HG02571 (cell line): Measurements from ENCODE around the gene SPINK2.

Experiments
- ATAC-seq: cut with Tn5 transposase; IDR thresholded peaks from one replicate; pipeline ENCODE4 v1.9.1; 2021; ENCODE audit warnings: mild to moderate bottlenecking, moderate library complexity; ENCODE audit not compliant: unreplicated experiment

The SPINK2 gene, protein sequence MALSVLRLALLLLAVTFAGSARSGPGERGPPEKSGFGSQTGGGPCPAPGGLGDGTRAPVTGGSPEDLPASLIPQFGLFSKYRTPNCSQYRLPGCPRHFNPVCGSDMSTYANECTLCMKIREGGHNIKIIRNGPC

DNA sequence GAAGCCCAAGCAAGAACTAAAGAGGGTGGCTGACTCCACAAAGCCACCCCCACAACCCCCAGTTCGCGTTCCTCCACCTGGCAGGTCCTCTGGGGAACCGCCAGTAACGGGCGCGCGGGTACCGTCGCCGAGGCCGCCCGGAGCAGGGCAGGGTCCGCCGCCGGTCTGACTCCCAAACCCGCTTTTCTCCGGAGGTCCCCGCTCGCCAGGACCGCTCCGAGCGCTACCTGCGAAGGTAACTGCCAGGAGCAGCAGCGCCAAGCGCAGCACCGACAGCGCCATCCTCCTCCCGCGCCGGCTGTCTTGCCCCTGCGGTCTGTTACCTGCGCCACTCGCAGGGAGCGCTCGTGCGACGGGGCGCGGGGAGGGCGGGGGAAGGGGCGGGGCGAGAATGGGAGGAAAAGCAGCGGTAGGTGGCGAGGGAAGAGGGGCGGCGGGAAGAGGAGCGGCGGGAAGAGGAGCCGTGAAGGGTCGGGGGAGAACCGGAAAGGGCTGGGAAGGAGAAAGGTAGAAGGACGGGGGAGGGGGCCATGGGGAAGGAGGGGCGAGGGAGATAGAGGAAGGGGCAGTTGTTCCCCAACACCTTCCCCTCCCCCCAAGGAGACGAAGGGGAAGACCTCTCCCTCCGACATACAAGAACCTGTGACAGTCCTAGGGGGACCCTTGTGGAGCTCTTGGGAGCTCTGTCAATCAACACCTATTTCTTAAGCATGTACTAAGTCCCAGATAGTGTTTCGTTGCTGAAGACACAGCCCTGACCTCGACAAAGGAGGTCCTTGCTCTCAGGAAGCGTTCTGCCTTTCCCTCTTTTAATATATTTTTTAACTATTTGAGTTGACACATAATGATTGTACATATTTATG is at the start of gene SPINK2:
TSS of gene SPINK2 (minus strand) at position 321 of the 863 bp plus-strand sequence. CDS start at position 282, 39 bp downstream.
- ATAC-seq, result peak; percentile 42

DNA sequence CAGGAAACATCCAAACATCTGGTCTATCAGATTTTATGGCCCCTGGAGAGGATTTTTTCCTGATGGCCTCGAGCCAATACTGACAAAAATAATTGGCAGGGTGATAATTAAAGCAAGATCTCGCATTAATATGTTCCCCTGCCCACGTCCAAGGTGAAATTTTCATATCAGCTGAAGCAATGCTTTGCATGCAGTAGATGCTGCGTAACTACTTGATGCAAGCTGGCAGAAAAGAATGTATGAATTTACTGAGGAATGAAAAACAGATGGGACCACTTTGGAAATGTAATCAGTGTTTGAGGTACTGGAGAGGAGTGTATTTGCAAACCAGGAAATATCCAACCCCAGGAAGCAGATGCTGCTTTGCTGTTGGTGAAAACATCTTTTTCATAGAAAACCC is 49.4 kb upstream of the SPINK2 start:
- no peak for ATAC-seq

DNA sequence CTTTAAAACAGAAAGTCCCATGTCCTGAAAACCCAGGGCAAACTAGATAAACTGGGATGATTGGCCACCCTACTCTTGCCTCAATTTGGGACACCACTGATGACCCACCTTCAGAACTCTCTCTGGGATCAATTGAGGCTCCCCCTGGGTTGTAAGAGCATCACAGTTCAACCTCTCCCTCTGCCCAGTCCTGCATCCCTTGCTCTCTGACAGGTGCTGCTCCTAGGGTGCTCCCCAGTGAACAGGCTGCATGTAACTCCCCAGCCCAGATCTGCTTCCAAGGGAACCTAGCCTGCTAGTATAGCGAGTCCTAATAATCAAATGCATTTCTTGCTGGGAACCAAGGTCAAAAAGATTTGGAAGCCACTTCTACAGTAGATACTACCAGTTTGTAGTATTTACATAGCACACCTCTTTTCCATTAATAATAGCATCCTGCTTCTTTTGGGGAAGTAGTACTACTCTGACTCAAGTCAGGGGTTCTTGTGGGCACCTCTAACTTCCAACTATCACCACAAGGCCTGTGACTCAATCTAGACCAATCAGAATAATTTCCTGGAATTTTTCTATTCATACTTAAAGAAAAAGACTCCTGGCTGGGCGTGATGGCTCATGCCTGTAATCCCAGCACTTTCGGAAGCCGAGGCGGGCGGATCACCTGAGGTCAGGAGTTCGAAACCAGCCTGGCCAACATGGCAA is 42.1 kb upstream of the SPINK2 start:
- ATAC-seq, result no peak

- ATAC-seq, result no peak
These were observed 39.9 kb upstream of the SPINK2 start for GRCh38 chr4:56861360-56861759.

DNA sequence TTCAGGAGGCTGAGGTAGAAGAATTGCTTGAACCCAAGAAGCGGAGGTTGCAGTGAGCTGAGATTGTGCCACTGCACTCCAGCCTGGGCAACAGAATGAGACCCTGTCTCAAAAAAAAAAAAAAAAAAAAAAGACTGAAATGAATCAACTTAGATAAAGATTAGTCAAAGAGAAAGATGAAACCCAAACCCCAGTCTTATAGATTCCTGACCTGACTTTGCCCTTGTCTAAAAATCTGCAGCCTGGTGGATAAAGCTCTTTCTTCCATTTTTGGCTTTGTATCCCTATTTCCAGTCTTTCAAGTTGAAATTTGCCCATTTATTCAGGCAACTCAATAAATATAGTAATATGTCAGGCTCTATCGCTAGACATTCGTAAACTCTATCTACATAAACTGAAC is 39.3 kb upstream of the SPINK2 start:
- no peak for ATAC-seq

DNA sequence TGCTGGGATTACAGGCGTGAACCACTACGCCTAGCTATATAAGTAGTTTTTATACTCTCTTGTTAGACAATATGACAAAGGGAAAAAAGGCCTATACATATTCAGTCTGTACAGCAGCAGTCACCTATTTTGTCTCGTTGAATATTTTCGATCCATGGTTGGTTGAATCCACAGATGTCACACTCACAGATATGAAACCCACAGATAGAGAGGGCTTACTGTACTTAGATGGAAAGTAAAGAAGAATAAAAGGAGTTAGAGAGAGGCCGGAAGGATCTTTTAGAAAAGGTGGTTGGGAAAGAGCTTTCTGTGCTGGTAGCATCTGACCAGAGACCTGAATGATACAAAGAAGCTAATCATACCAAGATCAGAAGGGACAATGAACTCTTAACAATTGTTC is 38.3 kb upstream of the SPINK2 start:
- ATAC-seq, result no peak

GRCh38 chr4:56857601-56858309 is 36.3 kb upstream of the SPINK2 start:
- no peak for ATAC-seq

DNA sequence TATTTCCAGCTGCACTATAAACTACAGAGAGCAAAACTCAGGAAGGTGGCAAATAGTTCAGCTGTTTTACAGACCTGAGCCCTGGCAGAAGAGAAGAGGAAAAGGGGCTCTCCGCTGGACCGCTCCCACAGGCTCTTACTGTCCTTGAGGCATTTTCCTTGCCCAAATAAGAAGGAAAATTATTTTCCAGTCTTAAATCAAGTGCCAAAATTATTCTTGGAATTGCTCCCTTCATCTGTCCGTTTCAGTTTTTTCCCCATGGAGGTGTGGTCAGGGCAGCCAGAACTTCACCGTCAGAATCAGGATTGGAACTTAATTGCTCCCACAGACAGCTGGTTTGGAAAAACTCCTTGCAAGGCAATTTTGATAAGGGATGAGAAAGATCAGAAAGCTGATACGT is 35.2 kb upstream of the SPINK2 start:
- no peak for ATAC-seq

DNA sequence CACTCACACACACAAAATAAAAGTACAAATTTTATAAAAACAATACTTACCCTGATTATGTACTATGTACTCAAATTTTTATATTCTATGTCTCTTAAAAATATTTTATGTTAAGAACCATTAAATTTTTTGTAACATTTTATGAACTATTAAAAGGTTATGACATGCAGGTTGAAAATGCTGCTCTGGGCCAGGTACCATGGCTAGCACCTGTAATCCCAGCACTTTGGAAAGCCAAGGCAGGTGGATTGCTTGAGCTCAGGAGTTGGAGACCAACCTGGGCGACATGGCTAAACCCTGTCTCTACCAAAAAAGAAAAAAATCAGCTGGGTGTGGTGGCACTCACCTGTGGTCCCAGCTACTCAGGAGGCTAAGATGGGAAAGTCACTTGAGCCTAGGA is 29.4 kb upstream of the SPINK2 start:
- ATAC-seq, result no peak

GRCh38 chr4:56844802-56845580 is 23.5 kb upstream of the SPINK2 start:
- ATAC-seq, result no peak

- ATAC-seq, result no peak
These were observed 22.0 kb upstream of the SPINK2 start for GRCh38 chr4:56843421-56843899.

DNA sequence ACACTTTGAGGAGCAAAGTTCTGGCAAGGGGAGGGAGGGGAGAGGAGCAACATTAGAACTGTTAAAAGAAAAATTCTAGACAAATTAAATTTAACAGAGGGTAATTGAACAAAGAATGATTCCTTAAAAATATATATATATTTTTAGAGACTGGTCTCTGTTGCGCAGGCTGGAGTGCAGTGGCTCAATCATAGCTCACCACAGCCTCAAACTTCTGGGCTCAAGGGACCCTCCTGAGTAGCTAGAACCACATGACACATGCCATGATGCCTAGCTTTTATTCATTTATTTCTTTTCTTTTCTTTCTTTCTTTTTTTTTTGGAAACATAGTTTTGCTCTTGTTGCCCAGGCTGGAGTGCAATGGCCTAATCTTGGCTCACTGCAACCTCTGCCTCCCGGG is 19.1 kb upstream of the SPINK2 start:
- ATAC-seq, result no peak

DNA sequence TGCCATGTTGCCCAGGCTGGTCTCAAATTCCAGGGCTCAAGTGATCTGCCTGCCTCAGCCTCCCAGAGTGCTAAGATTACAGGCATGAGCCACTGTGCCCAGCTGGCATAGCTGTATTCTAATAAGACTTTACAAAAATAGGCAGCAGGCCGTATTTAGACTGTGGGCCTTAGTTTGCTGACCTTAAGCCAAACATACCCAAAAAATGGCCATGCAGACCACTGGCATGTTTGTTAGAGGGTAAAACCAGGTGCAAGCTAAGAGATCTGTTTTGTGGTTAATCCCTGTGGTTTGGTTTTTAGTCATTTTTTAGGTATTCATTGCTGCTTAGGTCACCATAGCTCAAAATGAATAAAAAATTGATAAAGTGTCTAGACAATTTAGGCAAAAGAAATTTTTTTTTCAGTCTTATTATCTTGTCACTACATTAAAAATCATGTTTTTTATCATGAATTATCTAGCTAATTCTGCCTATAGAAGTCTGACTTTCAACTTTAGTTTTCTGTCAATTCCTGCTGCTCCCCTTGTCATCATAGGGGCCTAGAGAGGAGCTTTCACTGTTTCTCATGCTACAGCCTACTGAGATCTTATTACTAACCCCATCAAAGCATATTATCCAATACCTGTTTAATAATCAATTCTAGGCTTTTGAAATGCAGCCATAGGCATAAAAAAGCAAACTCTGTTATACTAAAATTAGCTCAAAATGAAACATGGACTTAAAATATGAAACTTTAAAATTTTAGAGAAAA is 7.5 kb upstream of the SPINK2 start:
- peak; percentile 79 for ATAC-seq

GRCh38 chr4:56823933-56824600 is 2.6 kb upstream of the SPINK2 start:
- ATAC-seq, result no peak

DNA sequence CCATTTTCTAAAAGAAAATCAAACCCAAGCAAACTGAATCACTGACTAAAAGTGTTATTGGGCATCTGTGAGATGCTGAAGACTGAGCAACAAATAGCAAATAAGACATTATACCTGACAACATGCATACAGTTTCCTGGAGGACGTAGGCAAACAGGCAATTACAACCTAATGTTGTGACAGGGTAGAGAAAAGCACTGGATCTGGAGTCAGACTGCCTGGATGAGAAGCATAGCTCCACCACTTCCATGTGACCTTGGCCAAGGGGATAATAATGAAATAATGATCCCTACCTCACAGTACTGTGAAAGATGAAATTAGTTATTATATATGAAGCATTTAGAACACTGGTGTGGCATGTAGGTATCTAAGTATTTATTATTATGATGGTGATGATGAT is 2.7 kb downstream of the SPINK2 start:
- ATAC-seq, result no peak

- ATAC-seq, result peak; percentile 88
These were observed 3.5 kb downstream of the SPINK2 start for GRCh38 chr4:56817840-56818491.

DNA sequence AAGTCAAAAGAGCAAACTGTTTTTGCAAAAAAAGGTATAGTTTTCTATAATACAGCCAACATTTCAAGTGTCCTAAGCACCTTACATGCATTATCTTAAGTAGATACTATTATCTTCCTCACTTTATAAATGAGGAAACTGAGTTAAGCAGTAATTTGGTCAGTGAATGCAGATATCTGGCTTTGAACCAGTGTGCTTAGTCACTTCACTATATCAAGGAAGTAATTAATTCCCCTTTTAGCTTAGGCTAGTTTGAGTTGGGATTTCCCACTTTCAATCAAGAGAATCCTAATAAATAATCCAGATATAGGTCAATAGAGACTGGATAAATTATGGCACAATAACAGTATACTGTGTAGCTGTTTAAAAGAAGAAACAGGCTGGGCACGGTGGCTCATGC is 14.8 kb downstream of the SPINK2 start:
- no peak for ATAC-seq

DNA sequence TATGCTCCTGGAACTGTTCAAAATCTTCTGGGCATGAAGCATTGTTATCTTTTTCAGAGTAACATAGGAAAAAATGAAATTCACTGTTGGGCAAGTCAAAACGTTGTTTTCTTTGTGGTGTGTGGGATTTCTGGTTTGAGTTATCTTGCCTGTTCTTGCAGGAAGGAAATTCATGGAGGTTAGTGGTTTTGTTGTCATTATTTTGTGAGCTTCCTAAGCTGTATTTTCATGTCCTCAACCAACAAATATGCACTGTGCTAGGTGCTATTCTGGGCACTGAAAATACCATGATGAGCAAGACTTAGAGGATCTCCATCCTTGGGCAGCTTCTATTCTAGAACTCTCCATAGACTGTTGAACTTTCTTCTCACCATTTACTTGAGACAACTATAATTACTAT is 16.9 kb downstream of the SPINK2 start:
- ATAC-seq, result no peak

- no peak for ATAC-seq
These were observed 18.0 kb downstream of the SPINK2 start for GRCh38 chr4:56803471-56803870.
